NCI-H460 (cell line): ENCODE data around the gene JCHAIN. TPM values are rescaled to one million over a fixed set of nuclear protein-coding genes. Genes with fewer than 3 reads are reported as not detected.
"Not testable (repeated sequence)": the region's sequence is repeated elsewhere in the genome, so short reads cannot be mapped to it uniquely, and the experiment has no call there.

Experiments
- DNase-seq: peaks from one replicate; pipeline ENCODE4 v3.0.0-alpha.2; 2016; ENCODE audit warnings: low read depth; ENCODE audit errors: extremely low read depth
- total RNA-seq: library from RNA; depleted of rRNA; stranded (reverse); fragments of >200 nt; shearing (Covaris generic); gene quantifications from 2 replicates; pipeline ENCODE4 v1.2.3, GENCODE V29; 2014

JCHAIN gene
- total RNA-seq, 1 experiment from 2014 or later: not detected

DNA sequence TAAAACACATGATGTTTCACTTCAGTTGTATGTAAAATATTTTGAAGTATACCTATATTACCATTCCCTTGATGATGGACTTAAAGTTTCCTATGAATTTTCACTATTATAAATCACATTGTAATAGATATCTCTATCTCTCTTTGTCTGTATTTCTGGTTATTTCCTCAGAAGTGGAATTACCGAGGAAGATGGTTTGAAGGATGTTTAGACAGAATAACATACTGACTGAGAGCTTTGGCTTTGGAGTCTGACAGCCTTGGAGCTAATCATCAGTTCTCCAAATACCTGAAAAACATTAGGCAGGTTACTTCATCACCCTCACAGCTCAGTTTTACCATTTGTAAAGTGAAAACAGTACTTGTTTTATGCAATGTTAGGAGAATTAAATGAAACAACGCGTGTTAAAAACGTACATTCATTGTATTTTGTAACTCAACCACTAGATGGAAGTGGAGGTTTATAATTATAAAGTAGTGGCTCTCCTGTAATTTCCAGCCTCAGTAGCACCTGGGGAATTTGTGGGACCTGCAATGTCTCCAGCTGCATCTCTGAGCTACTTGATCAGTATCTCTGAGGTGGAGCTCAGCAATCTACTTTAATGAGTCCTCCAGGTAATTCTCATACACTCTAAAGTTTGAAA lies 14.3 kb downstream of the JCHAIN start:
- peak; percentile 25 for DNase-seq

DNA sequence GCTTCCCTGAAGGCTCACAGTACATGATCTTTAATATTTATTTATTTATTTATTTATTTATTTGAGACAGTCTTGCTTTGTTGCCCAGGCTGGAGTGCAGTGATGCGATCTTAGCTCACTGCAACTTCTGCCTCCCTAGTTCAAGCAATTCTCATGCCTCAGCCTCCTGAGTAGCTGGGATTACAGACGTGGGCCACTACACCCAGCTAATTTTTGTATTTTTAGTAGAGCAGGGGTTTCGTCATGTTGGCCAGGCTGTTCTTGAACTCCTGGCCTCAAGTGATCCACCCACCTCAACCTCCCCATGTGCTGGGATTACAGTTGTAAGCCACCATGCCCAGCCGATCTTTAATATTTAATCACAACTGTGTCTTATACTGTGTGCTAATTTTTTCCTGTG lies 15.6 kb downstream of the JCHAIN start:
- not testable (repeated sequence) for DNase-seq

DNA sequence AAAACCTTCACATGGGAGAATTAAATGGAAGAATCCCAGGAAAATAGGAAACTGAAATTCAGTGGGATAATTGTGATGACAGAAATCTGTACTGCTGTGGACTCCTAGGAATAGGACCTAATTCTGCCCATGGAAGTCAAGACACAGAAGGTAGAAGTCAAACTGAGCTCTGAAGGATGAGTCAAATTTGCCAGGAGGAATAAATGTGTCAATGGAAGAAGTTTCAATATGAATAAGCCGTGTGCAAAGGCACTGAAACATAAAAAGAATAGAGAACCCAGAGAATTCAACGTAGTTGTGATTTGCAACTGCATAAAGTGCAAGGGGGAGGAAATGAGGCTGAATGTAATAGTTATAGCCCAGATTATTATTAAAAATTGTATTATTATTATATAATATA lies 26.1 kb downstream of the JCHAIN start:
- DNase-seq: no peak

DNA sequence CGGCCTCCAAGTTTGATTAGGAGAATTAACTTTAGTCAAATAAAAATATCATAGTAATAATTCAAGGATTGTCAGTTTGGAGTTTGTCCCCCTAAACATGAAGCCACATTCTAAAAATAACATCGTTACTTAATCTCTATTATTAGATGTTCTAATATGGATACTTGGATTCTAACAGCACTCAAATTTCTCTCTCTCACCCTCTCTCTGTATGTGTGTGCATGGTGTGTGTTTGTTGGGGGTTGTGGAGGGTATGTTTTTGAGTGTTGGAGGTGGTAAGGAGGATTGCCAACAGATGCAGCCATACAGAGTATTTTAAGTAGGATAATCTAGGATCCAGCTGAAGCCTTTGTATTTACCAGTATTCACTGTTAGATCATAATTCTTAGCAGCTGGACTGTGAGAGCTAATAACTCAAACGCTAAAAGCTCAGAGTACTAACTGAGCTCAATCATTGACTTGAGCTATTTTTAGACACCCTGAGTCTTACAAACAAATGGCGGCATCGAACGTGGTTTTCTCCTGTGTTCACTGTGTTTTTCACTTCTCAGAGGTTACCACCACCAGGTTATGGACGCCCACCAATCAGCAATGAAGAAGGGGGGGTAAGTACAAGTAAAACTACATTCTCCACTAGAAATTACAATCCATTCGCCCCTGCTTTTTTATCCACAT lies 28.9 kb downstream of the JCHAIN start:
- DNase-seq: no peak

DNA sequence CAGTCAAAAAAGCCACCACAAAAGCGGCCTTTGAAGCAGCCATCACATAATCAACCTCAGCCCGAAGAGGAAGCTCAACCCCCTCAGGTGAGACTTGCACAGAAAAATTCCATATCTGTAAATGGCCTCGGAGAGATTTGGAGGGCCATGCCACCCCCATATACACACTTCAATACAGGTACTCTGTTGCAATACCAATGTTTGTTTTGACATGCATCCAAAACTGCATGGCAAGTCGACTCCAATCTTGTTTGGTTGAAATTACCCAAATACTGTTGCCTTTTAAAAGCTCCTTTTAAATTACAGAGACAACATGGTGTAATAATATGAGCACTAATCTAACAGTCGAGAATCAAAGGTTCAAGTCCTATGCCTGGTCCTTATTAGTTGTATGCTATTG lies 31.8 kb downstream of the JCHAIN start:
- no peak for DNase-seq

DNA sequence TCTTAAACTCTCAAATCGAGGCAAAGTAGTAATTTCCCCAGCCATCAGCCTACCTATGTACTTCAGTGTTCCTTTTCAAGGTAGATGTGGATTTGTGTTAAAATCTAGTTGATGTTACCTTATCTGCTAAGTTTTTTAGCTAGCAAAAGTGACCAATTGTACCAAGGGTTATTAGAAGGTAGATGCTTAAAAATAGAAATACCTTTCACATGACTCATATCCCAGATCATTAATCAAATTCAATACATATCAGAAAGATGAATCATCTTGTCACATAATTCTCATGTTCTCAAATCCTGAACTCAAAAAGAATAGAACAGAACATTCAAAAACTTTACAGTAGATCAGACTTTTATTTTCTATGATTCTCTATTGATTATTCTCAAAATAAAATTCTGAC lies 34.3 kb downstream of the JCHAIN start:
- DNase-seq: no peak

DNA sequence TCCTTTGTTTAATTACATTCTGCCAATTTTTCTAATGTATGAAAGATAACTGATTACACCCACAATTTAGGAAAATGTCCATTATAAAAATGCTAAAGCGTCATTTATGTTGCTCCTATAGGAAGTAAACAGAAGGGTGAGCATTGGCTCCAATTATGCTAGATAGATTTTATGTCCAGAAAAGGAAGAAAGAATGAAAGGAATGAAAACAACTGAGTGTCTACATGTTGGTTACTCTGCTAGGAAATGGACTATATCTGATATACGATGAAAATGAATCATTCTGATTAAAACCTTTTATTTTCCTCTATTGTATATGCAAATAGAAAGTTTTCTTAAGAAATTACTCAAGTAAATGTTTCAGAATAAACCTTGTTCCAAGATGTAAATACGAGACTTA lies 36.1 kb downstream of the JCHAIN start:
- DNase-seq: no peak

DNA sequence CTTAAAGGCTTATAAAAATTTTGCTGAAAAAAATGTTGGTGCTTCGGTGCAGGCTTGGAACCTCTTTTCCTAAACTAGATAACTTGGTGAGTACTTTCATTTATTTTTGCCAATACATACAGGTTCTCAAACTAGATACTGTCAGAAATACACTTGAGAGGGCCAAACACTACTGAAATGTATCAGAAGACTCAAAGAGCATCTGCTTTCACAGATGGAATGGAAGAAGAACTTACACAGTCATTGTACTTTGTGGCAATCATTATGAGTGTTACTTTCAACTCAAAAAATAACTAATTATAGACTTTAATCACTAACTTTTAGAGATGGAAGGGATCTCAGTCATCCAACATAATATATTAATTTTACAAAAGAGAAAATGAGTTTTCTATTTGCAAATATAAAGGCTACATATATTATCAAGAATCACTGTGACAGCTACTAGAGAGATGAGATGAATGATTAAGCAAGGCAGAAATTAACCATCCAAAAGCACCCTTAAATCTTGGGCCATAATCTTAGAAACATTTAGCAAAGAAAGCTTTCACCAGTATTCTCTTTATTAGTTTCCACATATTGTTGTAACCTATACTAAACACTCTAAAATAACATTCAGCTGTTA lies 36.7 kb downstream of the JCHAIN start:
- no peak for DNase-seq

DNA sequence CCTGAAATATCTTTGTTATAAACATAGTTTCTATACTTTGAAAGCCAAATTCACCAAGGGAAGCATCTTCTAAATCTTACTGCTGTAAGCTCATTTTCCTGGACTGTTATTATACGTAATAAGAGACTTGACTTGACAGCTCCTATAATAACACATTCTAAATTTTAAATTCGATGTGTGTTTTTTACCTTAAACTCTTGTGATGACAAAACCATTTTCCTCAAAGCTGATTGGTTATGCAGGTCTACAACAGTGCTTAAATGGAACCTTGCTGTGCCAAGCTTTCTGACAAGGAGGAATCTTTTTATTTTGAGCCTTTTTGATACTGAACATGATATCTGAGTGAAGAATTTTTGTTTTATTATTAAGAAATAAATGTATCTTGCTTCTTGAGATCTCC lies 37.9 kb downstream of the JCHAIN start, which contains the start of gene ENAM:
TSS of gene ENAM (plus strand) at position 301 of the 400 bp plus-strand sequence. CDS start 757 bp downstream, outside the sequence.
- DNase-seq: no peak

DNA sequence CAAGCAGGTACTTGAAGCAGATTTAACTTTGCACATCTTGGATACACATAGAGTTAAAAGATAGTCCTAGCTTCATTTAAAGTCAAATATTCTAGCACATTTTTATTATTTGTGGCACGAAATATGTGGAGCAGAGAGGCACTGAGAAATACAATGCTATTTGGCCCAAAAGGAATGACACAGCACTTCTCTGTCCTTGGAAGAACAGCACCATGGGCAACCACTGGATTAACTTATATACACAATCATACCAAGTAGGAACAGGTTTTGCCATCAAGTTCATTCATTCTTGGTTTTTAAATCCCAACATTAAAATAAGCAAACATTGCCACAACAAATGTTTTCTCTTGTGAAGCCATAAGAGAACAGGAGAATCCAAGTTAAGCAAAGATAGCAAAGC lies 38.7 kb downstream of the JCHAIN start:
- DNase-seq: no peak

DNA sequence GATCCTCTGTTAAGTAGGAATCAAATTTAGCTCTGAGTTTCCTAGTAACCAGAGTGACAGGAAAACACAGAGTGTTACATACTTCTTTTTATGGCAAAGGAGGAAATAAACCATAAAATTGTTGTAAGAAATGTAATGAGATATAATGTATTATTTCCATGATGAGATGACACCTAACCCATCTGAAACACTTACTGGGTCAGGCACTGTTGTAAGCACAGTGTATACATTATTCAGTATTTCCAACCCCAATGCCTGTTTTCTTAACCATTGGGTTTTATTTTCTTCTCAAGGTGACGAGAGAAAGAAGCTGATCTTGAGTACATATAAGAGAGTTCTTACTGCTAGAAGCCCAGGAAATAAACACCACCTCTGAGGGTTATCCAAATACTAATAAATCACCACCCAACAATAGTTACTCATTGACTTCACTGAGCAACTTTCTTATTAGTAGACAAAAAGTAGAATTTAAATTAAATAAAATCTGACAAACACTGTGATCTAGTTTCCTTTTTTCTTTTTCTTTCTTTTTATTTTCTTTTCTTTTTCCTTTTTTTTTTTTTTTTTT lies 42.0 kb downstream of the JCHAIN start:
- no peak for DNase-seq

DNA sequence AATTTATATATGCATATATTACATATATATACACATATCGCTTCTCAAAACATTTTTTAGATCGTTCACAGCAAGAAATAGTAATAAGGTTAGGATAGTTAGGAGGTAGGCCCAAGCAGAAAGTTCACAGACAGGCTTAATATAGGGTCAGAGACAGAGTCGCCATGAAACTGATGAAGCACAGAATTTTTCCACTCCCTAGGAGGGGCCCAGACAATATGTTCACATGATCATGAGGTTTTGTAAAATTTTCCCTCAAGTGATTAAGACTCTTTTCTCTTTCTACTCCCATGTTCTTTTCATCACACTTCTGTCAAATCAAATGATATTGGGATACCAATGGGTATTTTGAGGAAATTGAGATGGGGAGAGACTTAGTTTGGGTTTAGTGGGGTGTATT lies 43.0 kb downstream of the JCHAIN start:
- DNase-seq: no peak

DNA sequence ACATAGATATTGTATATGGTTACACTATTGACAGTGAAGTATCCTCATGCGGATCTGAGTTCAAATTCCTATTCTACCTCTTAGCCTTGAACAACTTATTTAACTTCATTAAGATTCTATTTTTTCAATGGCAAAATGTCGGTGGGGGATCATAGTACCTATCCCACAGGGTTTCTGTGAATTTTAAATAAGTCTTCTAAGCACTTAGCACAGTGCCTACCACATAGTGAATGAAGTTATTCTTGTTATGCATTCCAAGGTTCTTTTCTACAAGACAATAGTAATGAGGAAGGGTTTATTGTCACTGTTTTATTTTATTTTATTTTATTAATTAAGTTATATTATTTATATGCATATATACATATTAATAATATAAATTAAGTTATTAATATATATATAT lies 46.5 kb downstream of the JCHAIN start:
- no peak for DNase-seq

DNA sequence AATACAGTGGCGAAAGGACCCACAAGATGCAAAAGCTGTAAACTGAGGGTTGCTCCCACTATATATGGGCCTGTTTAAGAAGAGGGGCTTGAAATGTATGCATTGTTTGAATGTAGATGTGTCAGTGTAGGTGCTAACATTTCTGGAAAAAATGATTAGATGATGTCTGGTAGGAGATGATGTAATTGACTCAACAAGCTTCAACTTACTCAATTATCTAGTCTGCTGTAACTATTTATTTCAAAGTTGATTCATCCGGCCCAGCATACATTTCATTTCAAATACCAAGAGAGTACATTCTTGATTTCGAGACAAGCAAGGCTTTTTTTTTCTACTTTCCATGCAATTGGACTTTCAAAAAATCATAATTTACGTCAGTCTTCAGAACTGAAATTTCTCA lies 47.0 kb downstream of the JCHAIN start:
- no peak for DNase-seq

DNA sequence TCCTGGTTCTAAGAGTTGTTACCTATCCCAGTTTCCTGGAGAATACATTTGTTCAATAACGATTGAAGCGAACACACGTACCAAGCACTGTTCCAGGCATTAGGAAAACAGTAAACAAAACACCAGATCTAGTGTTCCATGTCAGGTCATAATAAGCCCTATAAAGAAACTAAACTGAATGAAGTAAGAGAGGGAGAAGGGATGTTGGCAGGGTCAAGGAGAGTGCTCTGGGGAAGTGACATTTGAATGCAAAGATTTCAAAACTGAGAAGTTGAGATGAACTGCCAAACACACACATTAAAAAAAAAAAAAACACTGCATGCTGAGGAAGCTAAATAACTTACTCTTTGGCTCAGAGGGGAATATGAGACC lies 52.1 kb downstream of the JCHAIN start:
- no peak for DNase-seq

DNA sequence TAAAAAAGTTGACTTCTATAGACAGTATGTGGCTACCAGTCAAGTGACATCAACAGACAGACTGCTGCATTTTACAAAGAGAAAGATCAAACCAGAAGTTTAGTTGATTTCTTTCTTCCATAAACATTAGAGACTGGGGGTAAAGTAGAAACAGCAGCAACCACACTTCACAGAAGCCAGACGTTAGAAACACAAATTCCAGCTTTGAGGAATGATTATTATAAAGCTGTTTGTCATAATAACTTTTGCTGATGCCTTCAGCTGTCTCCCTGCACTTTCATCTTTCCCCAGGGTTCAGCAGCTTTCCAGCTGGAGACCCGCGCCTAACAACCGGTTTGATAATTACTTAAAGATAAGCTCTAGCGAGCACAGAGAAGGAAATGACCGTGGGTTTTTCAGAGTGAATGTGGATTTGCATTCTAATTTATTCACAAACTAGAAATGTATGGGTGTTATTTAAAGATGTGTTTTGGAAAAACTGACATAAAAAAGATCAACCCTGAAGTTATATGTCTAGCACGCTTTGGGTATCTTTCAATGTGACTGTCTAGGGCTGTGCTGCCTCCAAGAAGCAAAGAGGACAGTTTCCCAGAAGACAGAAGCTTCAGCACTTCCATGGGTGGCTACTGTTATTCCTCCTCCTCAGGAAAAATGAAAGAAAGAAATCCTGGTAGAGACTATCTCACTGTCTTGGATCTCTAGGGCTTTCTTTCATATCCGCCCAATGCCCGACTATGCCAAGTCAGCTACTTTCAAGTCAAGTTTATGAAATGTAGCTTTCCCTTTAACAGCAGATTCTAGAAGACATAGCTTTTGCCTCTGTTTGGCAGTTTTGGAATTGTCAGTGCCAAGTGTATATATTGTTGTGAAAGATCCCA lies 52.8 kb downstream of the JCHAIN start:
- DNase-seq: no peak

DNA sequence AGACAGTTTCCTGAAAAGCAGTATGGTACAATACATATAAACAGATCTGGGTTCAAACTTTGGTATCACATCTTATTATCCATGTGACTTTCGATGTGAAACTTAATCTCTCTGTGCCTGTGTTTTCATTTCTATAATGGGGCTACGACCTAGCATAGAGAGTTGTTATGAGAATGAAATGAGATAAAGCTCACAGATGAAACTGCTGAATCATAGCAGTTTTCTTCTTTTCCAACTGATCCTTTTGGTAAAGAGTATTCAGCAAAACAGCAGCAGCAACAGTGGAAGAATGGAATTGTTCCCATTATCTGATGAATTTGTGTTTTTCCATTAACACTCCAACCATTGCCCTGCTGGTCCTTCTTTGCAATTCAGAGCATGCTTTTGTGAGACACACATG lies 58.0 kb downstream of the JCHAIN start:
- no peak for DNase-seq

DNA sequence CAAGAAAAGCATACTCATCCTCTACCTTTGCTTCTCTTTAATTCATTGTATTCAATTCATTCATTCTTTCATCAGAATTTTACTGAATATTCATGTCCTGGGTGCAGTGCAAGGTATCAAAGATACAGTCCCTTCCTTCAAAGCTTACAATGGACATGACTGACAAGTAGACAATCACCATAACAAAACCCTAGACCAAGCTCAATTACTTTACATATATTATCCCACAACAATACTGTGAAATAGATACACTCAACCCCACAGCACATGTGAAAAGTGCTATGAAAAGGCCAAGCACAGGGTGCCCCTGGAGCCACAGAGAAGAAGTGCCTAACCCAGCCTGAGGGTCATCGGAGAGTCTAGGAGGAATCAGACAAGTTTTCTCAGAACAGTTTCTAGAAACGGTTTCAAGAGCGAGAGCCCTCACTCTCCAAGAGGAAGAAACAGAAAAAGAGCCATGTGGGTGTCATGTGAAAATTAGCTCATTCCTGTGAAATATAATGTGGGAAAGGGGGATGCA lies 58.9 kb downstream of the JCHAIN start:
- no peak for DNase-seq

DNA sequence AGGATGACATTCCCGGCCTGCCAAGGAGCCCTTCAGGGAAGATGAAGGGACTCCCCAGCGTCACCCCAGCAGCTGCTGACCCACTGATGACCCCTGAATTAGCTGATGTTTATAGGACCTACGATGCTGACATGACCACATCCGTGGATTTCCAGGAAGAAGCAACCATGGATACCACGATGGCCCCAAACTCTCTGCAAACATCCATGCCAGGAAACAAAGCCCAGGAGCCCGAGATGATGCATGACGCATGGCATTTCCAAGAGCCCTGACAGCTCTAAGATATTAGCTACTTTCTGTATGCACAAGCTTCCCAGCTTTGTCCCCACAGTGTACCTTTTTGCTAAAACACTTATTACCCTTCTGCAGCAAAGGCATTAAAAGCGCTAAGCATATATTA lies 59.8 kb downstream of the JCHAIN start:
- no peak for DNase-seq
